ENCODE data around the gene OPA1.

DNA sequence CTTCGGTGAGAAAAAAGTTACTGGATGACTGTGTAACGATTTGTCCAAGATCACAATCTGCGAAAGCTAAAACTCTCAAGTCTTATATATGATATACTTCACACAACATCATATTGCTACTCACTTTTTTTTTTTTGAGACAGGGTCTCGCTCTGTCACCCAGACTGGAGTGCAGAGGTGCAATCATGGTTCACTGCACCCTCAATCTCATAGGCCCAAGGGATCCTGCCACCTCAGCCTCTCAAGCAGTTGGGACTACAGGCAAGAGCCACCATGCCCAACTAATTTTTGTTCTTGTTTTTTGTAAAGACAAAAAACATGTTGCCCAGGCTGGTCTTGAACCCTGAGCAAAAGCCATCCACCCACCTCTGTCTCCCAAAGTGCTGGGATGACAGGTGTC lies 32.9 kb upstream of the OPA1 start:
- TF ChIP-seq EZH2 (IDR thresholded peaks at IDR 0.05; ENCODE audit: insufficient read depth, poor library complexity, severe bottlenecking) (no peak), EZH2phosphoT487 (IDR thresholded peaks at IDR 0.05; ENCODE audit: insufficient read depth, low read depth) (no peak)
